Fibroblast of skin of right quadriceps (primary cell): ENCODE results near the gene VCX.
"Not testable (repeated sequence)": the region's sequence is repeated elsewhere in the genome, so short reads cannot be mapped to it uniquely, and the experiment has no call there.

Experiments
- DNase-seq: peaks from one replicate; pipeline ENCODE4 v3.0.0-alpha.2; 2013

VCX gene

GRCh38 chrX:7842871-7843270 lies at the start of gene VCX:
TSS of gene VCX (plus strand) at chrX:7843171. CDS start at chrX:7843204, 33 bp downstream.
- not testable (repeated sequence) for DNase-seq

GRCh38 chrX:7798327-7798726 lies 44.6 kb upstream of the VCX start:
- DNase-seq = no peak

DNA sequence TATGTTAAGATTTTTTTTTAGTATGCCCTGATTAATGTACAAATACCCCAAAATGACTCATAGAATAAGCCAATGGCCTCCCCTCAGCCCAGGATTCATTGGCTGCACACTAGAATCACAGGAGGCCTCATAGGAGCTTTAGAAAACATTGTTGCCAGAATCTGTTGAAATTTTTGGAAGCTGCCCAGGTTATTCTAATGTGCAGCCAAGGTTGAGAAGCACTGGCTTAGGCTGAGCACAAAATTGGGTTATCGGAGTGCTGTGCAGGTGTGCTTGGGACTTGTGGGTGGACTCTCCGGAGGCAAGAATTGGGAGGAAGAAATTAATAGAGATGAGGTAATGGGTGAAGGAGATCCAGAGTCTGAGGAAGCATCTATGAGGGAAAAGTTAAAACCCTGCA lies 41.3 kb upstream of the VCX start:
- no peak for DNase-seq

DNA sequence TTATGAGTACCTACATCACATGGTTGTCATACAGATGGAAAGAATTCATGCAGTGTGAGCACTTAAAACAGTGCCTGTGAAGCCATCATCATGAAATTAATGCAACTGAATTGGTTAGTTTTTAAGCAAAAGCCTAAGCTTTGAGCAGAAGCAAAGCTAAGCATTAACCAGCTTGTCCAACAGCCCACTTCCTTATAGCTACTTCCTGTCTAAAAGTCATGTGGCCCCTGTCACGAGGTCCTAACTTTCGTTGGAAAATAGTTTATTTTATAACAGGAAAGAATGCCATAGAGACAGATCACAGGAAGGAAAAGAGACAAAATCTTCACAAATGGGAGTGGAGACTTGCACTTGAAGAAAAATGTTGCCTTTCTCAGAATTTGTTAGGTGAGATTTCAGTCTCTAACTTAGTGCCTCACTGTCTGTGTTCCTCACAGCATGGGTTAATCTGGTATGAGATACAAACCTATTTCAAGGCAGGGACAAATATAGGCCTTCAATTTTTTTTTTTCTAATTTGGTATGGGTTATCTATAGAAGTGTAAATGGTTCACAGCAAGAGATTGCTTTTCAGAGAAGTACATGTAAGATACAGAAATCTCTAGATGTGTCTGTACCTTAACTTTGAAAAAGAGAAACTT lies 27.7 kb upstream of the VCX start:
- DNase-seq = no peak

DNA sequence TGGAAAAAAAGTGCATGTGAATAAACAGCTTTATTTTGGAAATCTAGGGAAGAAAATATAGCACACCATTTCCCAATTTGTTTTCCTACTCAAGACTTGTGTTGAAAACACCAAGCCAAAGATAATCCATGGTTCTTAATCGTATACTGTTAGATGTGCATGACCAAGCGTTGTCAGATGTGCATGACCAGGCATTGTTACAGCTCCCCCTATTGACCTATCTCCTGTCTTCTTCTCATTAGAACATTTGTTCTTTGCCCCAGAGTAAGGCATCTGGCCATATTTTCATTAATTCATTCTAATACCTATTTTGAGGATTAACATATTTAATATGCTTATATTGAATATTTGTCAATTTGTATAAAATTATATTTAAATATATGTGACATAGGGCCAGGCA lies 14.4 kb upstream of the VCX start:
- DNase-seq = no peak

GRCh38 chrX:7841084-7841805 lies 1.7 kb upstream of the VCX start:
- no peak for DNase-seq

DNA sequence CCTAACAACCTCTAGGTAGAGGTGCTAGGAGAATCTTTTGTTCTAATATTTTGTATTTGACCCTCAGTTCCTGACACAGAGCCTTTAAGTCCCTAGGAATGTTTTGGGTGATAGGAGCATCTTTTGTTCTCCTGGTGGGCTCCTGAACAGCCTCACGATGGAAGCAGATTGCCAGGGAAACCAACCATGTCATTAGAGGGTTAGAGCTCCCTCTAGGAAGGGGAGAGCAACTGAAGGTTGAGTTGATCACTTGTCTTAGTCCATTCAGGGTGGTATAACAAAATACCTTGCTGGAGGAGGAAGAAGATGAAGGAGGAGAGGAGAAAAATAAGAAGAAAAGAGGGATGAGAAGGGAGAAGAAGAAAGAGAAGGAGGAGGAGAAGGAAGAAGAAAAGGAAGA lies 9.2 kb downstream of the VCX start:
- DNase-seq = no peak

DNA sequence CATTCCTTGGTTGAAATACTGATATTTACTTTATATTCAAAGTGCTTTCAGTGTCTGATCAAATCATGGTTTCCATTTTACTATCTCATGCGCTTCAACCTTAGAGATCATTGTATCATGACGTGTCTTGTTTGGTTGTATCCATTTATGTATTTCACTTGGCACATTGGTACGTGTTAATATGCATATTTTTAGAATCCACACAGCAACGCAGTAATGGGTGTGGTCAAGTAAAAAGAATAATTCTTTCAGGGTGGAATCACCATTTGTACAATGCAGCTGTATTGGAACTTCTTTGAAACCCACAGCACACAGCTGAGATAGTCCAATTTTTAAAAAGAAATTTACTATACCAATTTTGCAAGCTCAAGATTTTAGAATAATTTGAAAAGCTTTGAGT lies 29.1 kb downstream of the VCX start:
- no peak for DNase-seq

- DNase-seq = no peak
Observed at GRCh38 chrX:7876957-7877356, 34.0 kb downstream of the VCX start.

- no peak for DNase-seq
Observed at GRCh38 chrX:7889135-7889534, 46.2 kb downstream of the VCX start.

DNA sequence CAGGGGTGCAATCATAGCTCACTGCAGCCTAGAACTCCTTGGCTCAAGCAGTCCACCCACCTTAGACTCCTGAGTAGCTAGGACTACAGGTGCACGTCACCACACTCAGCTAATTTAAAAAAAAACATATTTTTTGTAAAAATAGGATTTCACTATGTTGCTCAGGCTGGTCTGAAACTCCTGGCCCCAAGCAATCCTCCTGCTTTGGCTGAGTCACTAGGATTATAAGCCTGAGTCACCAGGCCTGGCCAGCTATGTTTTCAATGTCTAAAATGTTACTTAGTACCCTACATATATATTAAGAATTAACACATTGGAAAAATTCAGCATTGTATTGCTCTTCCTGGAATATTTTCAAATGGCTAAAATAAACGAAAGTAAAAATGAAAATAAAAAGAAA lies 46.7 kb downstream of the VCX start:
- DNase-seq = peak; percentile 0

GRCh38 chrX:7891928-7892327 lies 49.0 kb downstream of the VCX start:
- DNase-seq = no peak
